Testis (tissue), 2 donors: ENCODE data around the gene NME7.

Experiments
- POLR2A ChIP-seq: fragments of 450-650 bp; IDR thresholded peaks from one replicate; pipeline ENCODE4 v1.6.1; 2017; ENCODE audit warnings: antibody characterized with exemption, mild to moderate bottlenecking, moderate library complexity
- TF ChIP-seq, protein P1 (sequence below), 3 experiments: fragments of 450-650 bp in 2 of 3; fragments of 200-600 bp in 1 of 3; sonication (generic) in 1 of 3; IDR thresholded peaks; one replicate each; pipeline ENCODE4 v1.5.1; 2016 to 2019; ENCODE audit warnings: antibody characterized with exemption in 3 of 3, mild to moderate bottlenecking in 2 of 3, moderate library complexity in 1 of 3

DNA sequence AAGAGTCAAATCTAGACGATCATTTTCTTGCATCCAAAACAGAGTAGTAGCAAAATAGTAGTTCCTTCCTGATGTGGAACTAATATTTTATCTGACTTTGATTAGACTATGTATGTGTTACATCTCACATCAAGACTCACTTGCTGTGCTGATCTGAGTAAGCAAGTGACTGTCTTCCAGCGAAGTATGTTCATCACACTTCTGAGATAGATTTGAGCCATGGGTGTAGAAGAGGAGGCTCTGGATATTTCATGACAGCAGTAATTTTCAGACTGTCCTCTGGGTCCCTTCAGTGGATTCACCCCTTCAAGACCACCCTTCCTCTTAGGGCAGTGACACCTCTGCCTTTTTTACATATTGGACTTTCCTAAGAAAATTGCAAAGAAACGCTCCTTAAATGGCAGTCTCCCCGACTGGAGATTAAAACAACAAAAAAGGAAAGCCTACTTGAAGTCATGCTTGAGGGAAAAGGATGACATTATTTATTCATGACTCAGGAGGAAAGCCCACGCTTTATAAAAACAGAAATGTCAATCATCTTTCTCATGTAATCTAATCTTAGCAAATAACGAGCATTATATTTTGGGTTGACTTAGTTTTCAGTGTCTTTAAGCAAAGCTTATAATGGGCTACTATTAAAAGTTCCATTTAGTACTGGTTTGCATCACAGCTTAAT lies 238.3 kb downstream of the NME7 start:
- TF ChIP-seq, protein P1, sequence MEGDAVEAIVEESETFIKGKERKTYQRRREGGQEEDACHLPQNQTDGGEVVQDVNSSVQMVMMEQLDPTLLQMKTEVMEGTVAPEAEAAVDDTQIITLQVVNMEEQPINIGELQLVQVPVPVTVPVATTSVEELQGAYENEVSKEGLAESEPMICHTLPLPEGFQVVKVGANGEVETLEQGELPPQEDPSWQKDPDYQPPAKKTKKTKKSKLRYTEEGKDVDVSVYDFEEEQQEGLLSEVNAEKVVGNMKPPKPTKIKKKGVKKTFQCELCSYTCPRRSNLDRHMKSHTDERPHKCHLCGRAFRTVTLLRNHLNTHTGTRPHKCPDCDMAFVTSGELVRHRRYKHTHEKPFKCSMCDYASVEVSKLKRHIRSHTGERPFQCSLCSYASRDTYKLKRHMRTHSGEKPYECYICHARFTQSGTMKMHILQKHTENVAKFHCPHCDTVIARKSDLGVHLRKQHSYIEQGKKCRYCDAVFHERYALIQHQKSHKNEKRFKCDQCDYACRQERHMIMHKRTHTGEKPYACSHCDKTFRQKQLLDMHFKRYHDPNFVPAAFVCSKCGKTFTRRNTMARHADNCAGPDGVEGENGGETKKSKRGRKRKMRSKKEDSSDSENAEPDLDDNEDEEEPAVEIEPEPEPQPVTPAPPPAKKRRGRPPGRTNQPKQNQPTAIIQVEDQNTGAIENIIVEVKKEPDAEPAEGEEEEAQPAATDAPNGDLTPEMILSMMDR (IDR thresholded peaks at IDR 0.05) = no peak
- no peak for TF ChIP-seq POLR2A
